ENCODE measurements around the gene HLCS.

Gene HLCS

DNA sequence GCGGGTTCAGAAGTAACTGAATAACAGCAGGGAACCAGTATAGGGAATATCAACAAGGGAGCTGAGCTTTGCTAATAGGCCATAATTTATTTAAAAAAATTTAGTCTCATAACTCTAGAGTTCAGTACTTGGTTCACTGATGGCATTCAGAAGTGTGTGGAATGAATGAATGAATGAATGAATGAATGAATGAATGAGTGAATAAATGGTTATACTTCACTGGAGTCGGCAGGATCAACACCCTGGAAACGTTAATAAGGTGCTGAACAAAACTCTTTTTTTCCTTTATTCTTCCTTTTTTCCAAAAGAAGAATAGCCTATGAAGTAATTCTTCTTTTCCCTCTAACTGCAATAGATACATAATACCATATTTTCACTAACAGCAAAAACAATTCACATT is 138.3 kb downstream of the HLCS start:
- Histone ChIP-seq H3K9ac (ENCODE audit: low read length) (no peak overlapping the region), H3K27me3 (ENCODE audit: low read length) (no peaks in the 10 kb centered on the region), H3K9me2 (replicated peaks; ENCODE audit: insufficient read depth, low read length) (no peaks in the 10 kb centered on the region), H3K27ac (ENCODE audit: low read depth, low read length) (no peak overlapping the region), H3K9me3 (ENCODE audit: insufficient read depth, low read length) (no peaks in the 10 kb centered on the region), H3K79me2 (ENCODE audit: insufficient read depth, low read length) (no peaks in the 10 kb centered on the region), H3K4me3 (ENCODE audit: insufficient read depth, low read length, poor library complexity, severe bottlenecking) (no peak overlapping the region), H4K20me1 (ENCODE audit: low read depth, low read length) (no peaks in the 10 kb centered on the region), H3K4me2 (ENCODE audit: low read depth, low read length, poor library complexity, severe bottlenecking) (no peak overlapping the region), H3K36me3 (ENCODE audit: low read length) (no peaks in the 10 kb centered on the region), H3F3A (ENCODE audit: insufficient read depth) (no peaks in the 10 kb centered on the region), H2AFZ (ENCODE audit: low read depth, low read length, severe bottlenecking) (no peak overlapping the region)
- TF ChIP-seq EZH2phosphoT487 (conservative IDR thresholded peaks at IDR 0.05; ENCODE audit: low read length): no peak
- TF ChIP-seq, protein P1, sequence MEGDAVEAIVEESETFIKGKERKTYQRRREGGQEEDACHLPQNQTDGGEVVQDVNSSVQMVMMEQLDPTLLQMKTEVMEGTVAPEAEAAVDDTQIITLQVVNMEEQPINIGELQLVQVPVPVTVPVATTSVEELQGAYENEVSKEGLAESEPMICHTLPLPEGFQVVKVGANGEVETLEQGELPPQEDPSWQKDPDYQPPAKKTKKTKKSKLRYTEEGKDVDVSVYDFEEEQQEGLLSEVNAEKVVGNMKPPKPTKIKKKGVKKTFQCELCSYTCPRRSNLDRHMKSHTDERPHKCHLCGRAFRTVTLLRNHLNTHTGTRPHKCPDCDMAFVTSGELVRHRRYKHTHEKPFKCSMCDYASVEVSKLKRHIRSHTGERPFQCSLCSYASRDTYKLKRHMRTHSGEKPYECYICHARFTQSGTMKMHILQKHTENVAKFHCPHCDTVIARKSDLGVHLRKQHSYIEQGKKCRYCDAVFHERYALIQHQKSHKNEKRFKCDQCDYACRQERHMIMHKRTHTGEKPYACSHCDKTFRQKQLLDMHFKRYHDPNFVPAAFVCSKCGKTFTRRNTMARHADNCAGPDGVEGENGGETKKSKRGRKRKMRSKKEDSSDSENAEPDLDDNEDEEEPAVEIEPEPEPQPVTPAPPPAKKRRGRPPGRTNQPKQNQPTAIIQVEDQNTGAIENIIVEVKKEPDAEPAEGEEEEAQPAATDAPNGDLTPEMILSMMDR (IDR thresholded peaks at IDR 0.05; ENCODE audit: insufficient read depth, low read length, poor library complexity, severe bottlenecking): no peak

GRCh38 chr21:36825658-36826057 is 140.8 kb downstream of the HLCS start:
- Histone ChIP-seq H3K27ac (ENCODE audit: low read depth, low read length) (no peak overlapping the region), H3K79me2 (ENCODE audit: insufficient read depth, low read length) (no peaks in the 10 kb centered on the region), H3K27me3 (ENCODE audit: low read length) (no peaks in the 10 kb centered on the region), H3K9ac (ENCODE audit: low read length) (no peak overlapping the region), H3K9me3 (ENCODE audit: insufficient read depth, low read length) (no peaks in the 10 kb centered on the region), H3K4me3 (ENCODE audit: insufficient read depth, low read length, poor library complexity, severe bottlenecking) (no peak overlapping the region), H3K4me2 (ENCODE audit: low read depth, low read length, poor library complexity, severe bottlenecking) (no peak overlapping the region), H2AFZ (ENCODE audit: low read depth, low read length, severe bottlenecking) (no peak overlapping the region), H3F3A (ENCODE audit: insufficient read depth) (no peaks in the 10 kb centered on the region), H3K36me3 (ENCODE audit: low read length) (no peaks in the 10 kb centered on the region), H3K9me2 (replicated peaks; ENCODE audit: insufficient read depth, low read length) (no peaks in the 10 kb centered on the region), H4K20me1 (ENCODE audit: low read depth, low read length) (no peaks in the 10 kb centered on the region)
- TF ChIP-seq, protein P1 (IDR thresholded peaks at IDR 0.05; ENCODE audit: insufficient read depth, low read length, poor library complexity, severe bottlenecking): no peak
- TF ChIP-seq EZH2phosphoT487 (conservative IDR thresholded peaks at IDR 0.05; ENCODE audit: low read length): no peak

GRCh38 chr21:36821032-36821299 is 145.5 kb downstream of the HLCS start:
- H3K9ac ChIP-seq (ENCODE audit: low read length): no peak overlapping the region
- no peaks in the 10 kb centered on the region for H3F3A ChIP-seq (ENCODE audit: insufficient read depth)
- H2AFZ ChIP-seq (ENCODE audit: low read depth, low read length, severe bottlenecking): no peak overlapping the region
- no peak overlapping the region for H3K4me2 ChIP-seq (ENCODE audit: low read depth, low read length, poor library complexity, severe bottlenecking)
- no peak overlapping the region for H3K27ac ChIP-seq (ENCODE audit: low read depth, low read length)
- H4K20me1 ChIP-seq (ENCODE audit: low read depth, low read length): no peaks in the 10 kb centered on the region
- H3K27me3 ChIP-seq (ENCODE audit: low read length): no peaks in the 10 kb centered on the region
- no peaks in the 10 kb centered on the region for H3K9me2 ChIP-seq (replicated peaks; ENCODE audit: insufficient read depth, low read length)
- no peaks in the 10 kb centered on the region for H3K9me3 ChIP-seq (ENCODE audit: insufficient read depth, low read length)
- H3K36me3 ChIP-seq (ENCODE audit: low read length): no peaks in the 10 kb centered on the region
- no peak overlapping the region for H3K4me3 ChIP-seq (ENCODE audit: insufficient read depth, low read length, poor library complexity, severe bottlenecking)
- no peaks in the 10 kb centered on the region for H3K79me2 ChIP-seq (ENCODE audit: insufficient read depth, low read length)
- no peak for TF ChIP-seq EZH2phosphoT487 (conservative IDR thresholded peaks at IDR 0.05; ENCODE audit: low read length)
- TF ChIP-seq, protein P1 (IDR thresholded peaks at IDR 0.05; ENCODE audit: insufficient read depth, low read length, poor library complexity, severe bottlenecking): no peak

Measured in SU-DHL-6 (cell line).